IMR-90 (cell line): ENCODE measurements around the gene IFNA13. TPM values are rescaled to one million over a fixed set of nuclear protein-coding genes. Genes with fewer than 3 reads are reported as not detected.

Experiments used
- ATAC-seq: fragments of 200-7000 bp; cut with Tn5 transposase; 2 replicates; pipeline ENCODE4 v1.9.1; 2020; ENCODE audit warnings: low read depth, mild to moderate bottlenecking, moderate library complexity
- BruUV-seq: library from RNA; stranded (reverse); fragments of 400-500 nt; replicated peaks from 2 replicates; lab custom pipeline; 2021; lab: Mats Ljungman, UMichigan
- CTCF ChIA-PET: fragments of 300-600 bp; formaldehyde crosslinking; extraction: SDS; loops from one replicate; lab custom pipeline; 2021; ENCODE audit warnings: antibody characterized with exemption; lab: Yijun Ruan, JAX
- POLR2A ChIA-PET: fragments of 300-600 bp; sonication (Branson Sonifier 250); formaldehyde crosslinking; loops from one replicate; lab custom pipeline; 2022; ENCODE audit warnings: antibody characterized with exemption; ENCODE audit not compliant: unreplicated experiment; lab: Charles Lee
- DNase-seq: peaks from one replicate; pipeline ENCODE4 v3.0.0; 2013
- H2AFZ ChIP-seq: replicated peaks from 2 replicates; pipeline ENCODE3; 2013; ENCODE audit warnings: low read length, mild to moderate bottlenecking; ENCODE audit not compliant: poor library complexity
- H2AK5ac ChIP-seq: 2 replicates; pipeline ENCODE4 v1.6.1; 2013; ENCODE audit warnings: low read depth, low read length, inconsistent platforms
- H2AK9ac ChIP-seq: replicated peaks from 2 replicates; pipeline ENCODE3; 2013; ENCODE audit warnings: mild to moderate bottlenecking, low read depth, low read length, moderate library complexity; ENCODE audit not compliant: poor library complexity
- H2BK120ac ChIP-seq: 2 replicates; pipeline ENCODE4 v1.6.1; 2013; ENCODE audit warnings: low read depth, low read length, inconsistent platforms
- H2BK15ac ChIP-seq: 3 replicates; pipeline ENCODE4 v1.6.1; 2013; ENCODE audit warnings: low read depth, low read length, inconsistent platforms
- H2BK20ac ChIP-seq: 2 replicates; pipeline ENCODE4 v1.6.1; 2013; ENCODE audit warnings: low read depth, mild to moderate bottlenecking, inconsistent platforms, low read length, moderate library complexity
- H2BK5ac ChIP-seq: 2 replicates; pipeline ENCODE4 v1.6.1; 2013; ENCODE audit warnings: mild to moderate bottlenecking, low read depth, low read length, inconsistent platforms; ENCODE audit not compliant: poor library complexity, severe bottlenecking
- H3K14ac ChIP-seq: replicated peaks from 2 replicates; pipeline ENCODE4 v1.6.1; 2013; ENCODE audit warnings: low read depth, low read length, inconsistent platforms
- H3K18ac ChIP-seq: 2 replicates; pipeline ENCODE4 v1.6.1; 2013; ENCODE audit warnings: low read depth, low read length, control low read depth
- H3K23ac ChIP-seq: 2 replicates; pipeline ENCODE4 v1.6.1; 2013; ENCODE audit warnings: low read depth, low read length, inconsistent platforms
- H3K27ac ChIP-seq: 2 replicates; pipeline ENCODE4 v1.5.1; 2013; ENCODE audit warnings: mild to moderate bottlenecking, control low read depth, low read length; ENCODE audit not compliant: insufficient read depth
- H3K27me3 ChIP-seq: 2 replicates; pipeline ENCODE4 v1.6.1; 2013; ENCODE audit warnings: low read length; ENCODE audit not compliant: control insufficient read depth, insufficient read depth
- H3K36me3 ChIP-seq: 2 replicates; pipeline ENCODE4 v1.6.1; 2013; ENCODE audit warnings: low read length, mixed read lengths; ENCODE audit not compliant: control insufficient read depth, insufficient read depth
- H3K4ac ChIP-seq: 2 replicates; pipeline ENCODE4 v1.6.1; 2013; ENCODE audit warnings: low read depth, low read length, inconsistent platforms
- H3K4me1 ChIP-seq: 2 replicates; pipeline ENCODE4 v1.6.1; 2013; ENCODE audit warnings: low read length, mixed read lengths; ENCODE audit not compliant: control insufficient read depth, insufficient read depth
- H3K4me2 ChIP-seq: 2 replicates; pipeline ENCODE4 v1.6.1; 2013; ENCODE audit warnings: low read depth, mild to moderate bottlenecking, control low read depth, low read length, moderate library complexity
- H3K4me3 ChIP-seq: 2 replicates; pipeline ENCODE4 v1.5.1; 2013; ENCODE audit warnings: low read depth, mild to moderate bottlenecking, control low read depth, low read length, moderate library complexity; ENCODE audit not compliant: insufficient read depth
- H3K56ac ChIP-seq: 2 replicates; pipeline ENCODE4 v1.6.1; 2013; ENCODE audit warnings: low read length, inconsistent platforms; ENCODE audit not compliant: insufficient read depth; ENCODE audit errors: extremely low read depth
- H3K79me1 ChIP-seq, 2 experiments: 2 replicates each; pipeline ENCODE4 v1.6.1; 2013; ENCODE audit warnings: low read length in 2 of 2, inconsistent platforms in 1 of 2, low read depth in 1 of 2
- H3K9ac ChIP-seq: 2 replicates; pipeline ENCODE4 v1.6.1; 2013; ENCODE audit warnings: low read depth, low read length, control low read depth
- H3K9me1 ChIP-seq: 2 replicates; pipeline ENCODE4 v1.6.1; 2013; ENCODE audit warnings: low read length, inconsistent platforms; ENCODE audit not compliant: insufficient read depth
- H3K9me3 ChIP-seq: 2 replicates; pipeline ENCODE4 v1.6.1; 2013; ENCODE audit warnings: low read length; ENCODE audit not compliant: control insufficient read depth, insufficient read depth
- H4K20me1 ChIP-seq: 2 replicates; pipeline ENCODE4 v1.6.1; 2013; ENCODE audit warnings: low read length, inconsistent platforms; ENCODE audit not compliant: insufficient read depth
- H4K5ac ChIP-seq: 2 replicates; pipeline ENCODE4 v1.6.1; 2013; ENCODE audit warnings: mild to moderate bottlenecking, low read depth, low read length, control low read depth
- H4K8ac ChIP-seq, 2 experiments: 2 replicates each; pipeline ENCODE4 v1.6.1; 2013; ENCODE audit warnings: low read depth in 2 of 2, low read length in 2 of 2, control low read depth in 1 of 2, inconsistent platforms in 1 of 2
- H4K91ac ChIP-seq: 2 replicates; pipeline ENCODE4 v1.6.1; 2013; ENCODE audit warnings: low read depth, low read length, inconsistent platforms; ENCODE audit not compliant: insufficient read depth
- BHLHE40 ChIP-seq: fragments of 150-350 bp; IDR thresholded peaks from 2 replicates; pipeline ENCODE4 v1.6.1; 2016; ENCODE audit warnings: mild to moderate bottlenecking, low read depth, low read length
- CEBPB ChIP-seq: IDR thresholded peaks from 2 replicates; pipeline ENCODE4 v1.6.1; 2012; ENCODE audit warnings: low read depth, low read length, improper control_type of control experiment
- CHD1 ChIP-seq: IDR thresholded peaks from 2 replicates; pipeline ENCODE4 v1.6.1; 2012; ENCODE audit warnings: low read depth, low read length, improper control_type of control experiment
- FOS ChIP-seq: fragments of 150-350 bp; IDR thresholded peaks from 2 replicates; pipeline ENCODE4 v1.6.1; 2016; ENCODE audit warnings: low read depth, low read length
- MAZ ChIP-seq: IDR thresholded peaks from 2 replicates; pipeline ENCODE4 v1.6.1; 2012; ENCODE audit warnings: low read depth, mild to moderate bottlenecking, low read length, improper control_type of control experiment, moderate library complexity, borderline replicate concordance
- MXI1 ChIP-seq: IDR thresholded peaks from 2 replicates; pipeline ENCODE4 v1.6.1; 2012; ENCODE audit warnings: low read depth, mild to moderate bottlenecking, low read length, moderate library complexity, borderline replicate concordance
- NFE2L2 ChIP-seq: fragments of 150-350 bp; IDR thresholded peaks from 2 replicates; pipeline ENCODE4 v1.6.1; 2016; ENCODE audit warnings: low read depth, mild to moderate bottlenecking, low read length
- POLR2A ChIP-seq: IDR thresholded peaks from 2 replicates; pipeline ENCODE4 v1.6.1; 2012; ENCODE audit warnings: mild to moderate bottlenecking, low read depth, low read length
- RAD21 ChIP-seq: IDR thresholded peaks from 2 replicates; pipeline ENCODE4 v1.6.1; 2012; ENCODE audit warnings: low read length, improper control_type of control experiment
- RCOR1 ChIP-seq: IDR thresholded peaks from 2 replicates; pipeline ENCODE4 v1.6.1; 2012; ENCODE audit warnings: mild to moderate bottlenecking, low read length, improper control_type of control experiment; ENCODE audit not compliant: insufficient replicate concordance
- RFX5 ChIP-seq: IDR thresholded peaks from 2 replicates; pipeline ENCODE4 v1.8.0; 2012; ENCODE audit warnings: low read depth, mild to moderate bottlenecking, low read length, moderate library complexity
- SMC3 ChIP-seq: fragments of 150-350 bp; IDR thresholded peaks from 2 replicates; pipeline ENCODE4 v1.6.1; 2016; ENCODE audit warnings: low read depth, mild to moderate bottlenecking, antibody characterized with exemption, low read length, moderate library complexity
- WGBS, 2 experiments: methylation state at CpG; one replicate each; pipeline versions ENCODE4 v1.1.5 to v1.1.7; 2013; ENCODE audit warnings: missing lambda C conversion rate in 2 of 2; ENCODE audit not compliant: insufficient read length in 1 of 2; ENCODE audit errors: extremely low coverage in 2 of 2; 5-methylcytosine and 5-hydroxymethylcytosine counted together
- dilution Hi-C: fragments of 300-500 bp; cut with HindIII; formaldehyde crosslinking; loops from one replicate; pipeline ENCODE4 v1.14.3; 2018; ENCODE audit warnings: low sequenced_read_pairs; ENCODE audit not compliant: unreplicated experiment
- in situ Hi-C: fragments of 300-500 bp; cut with MboI; formaldehyde crosslinking; loops from 3 replicates; pipeline ENCODE4 v1.14.3; 2019; ENCODE audit warnings: low sequenced_read_pairs, inconsistent platforms, mixed read lengths
- intact Hi-C: fragments of 100-400 bp; cut with micrococcal nuclease; formaldehyde crosslinking; loops from 2 replicates; pipeline ENCODE4 v1.10.0; 2022
- polyA plus RNA-seq, 3 experiments: library from polyadenylated mRNA; depleted of rRNA; stranded (reverse); fragments of >200 nt; gene quantifications; 2 replicates each; pipeline ENCODE4 v1.2.3, GENCODE V29; 2012; ENCODE audit warnings: low replicate concordance in 1 of 3
- total RNA-seq: library from RNA; depleted of rRNA; stranded (reverse); fragments of >200 nt; gene quantifications from 2 replicates; pipeline ENCODE4 v1.2.3, GENCODE V29; 2012
- TF ChIP-seq, protein P1 (sequence below): fragments of 150-350 bp; IDR thresholded peaks from 2 replicates; pipeline ENCODE4 v1.6.1; 2016; ENCODE audit warnings: low read depth, mild to moderate bottlenecking, low read length, moderate library complexity, borderline replicate concordance
- TF ChIP-seq, protein P2 (sequence below): conservative IDR thresholded peaks from 2 replicates; pipeline ENCODE4 v1.5.1; 2012; ENCODE audit warnings: mild to moderate bottlenecking, low read depth, low read length, improper control_type of control experiment
- TF ChIP-seq, protein P3 (sequence below): fragments of 150-350 bp; IDR thresholded peaks from 2 replicates; pipeline ENCODE4 v1.6.1; 2017; ENCODE audit warnings: mild to moderate bottlenecking, antibody characterized with exemption, low read length, low read depth

IFNA13 gene
- total and polyA plus RNA-seq, 2 of the 4 experiments (the other 2 are of a cell fraction) = not detected

DNA sequence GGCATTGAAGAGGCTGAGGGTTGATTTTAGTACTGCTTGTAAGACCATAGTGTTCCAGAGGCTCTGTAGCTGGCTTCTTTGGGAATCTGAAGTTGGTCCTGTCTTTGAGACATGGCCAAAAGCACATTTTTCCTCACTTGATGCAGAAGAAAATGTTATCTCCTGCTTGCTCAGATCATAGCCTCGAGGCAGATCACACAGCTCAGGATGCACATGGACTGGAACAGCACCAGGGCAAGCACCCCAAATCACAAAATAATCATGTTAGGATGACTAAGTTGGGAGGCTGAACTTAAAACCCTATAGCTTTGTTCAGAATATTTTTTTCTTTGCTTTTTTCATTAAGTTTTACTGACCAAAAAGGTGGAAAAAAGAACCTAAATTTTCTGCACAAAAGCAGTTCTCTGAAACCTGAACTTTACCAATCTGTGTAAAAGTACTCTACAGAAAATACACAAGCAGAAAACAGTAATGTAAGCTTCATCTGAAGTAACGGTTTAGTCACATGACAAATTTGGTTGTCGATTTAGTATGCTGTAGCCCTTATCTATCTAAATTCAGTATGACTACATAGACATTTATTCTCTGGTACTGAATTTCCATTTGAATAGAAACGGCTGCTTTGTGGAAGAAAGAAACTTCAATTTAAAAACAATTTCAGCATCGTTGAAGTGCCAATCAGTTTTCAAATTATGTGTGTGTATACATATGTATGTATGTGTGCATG lies 36.0 kb downstream of the IFNA13 start:
- 0 out of 2 replicates have a peak overlapping the region, but pooled peaks have one; percentile 16 for H3K9ac ChIP-seq
- H2BK120ac ChIP-seq = no peak overlapping the region
- H4K91ac ChIP-seq = no peak overlapping the region
- H4K8ac ChIP-seq = no peak overlapping the region
- peaks cover 45% of the 10 kb centered on the region for H4K20me1 ChIP-seq
- peaks cover 7% of the 10 kb centered on the region for H3K9me1 ChIP-seq
- peak overlapping the region; percentile 79; the same call in 1 of the 2 replicates for H3K23ac ChIP-seq
- no peak overlapping the region for H3K27ac ChIP-seq
- no peak overlapping the region for H2BK20ac ChIP-seq
- no peak overlapping the region for H3K14ac ChIP-seq
- peaks cover 7% of the 10 kb centered on the region for H3K4me1 ChIP-seq
- H3K36me3 ChIP-seq = peaks cover 11% of the 10 kb centered on the region
- no peak overlapping the region for H3K56ac ChIP-seq
- intact Hi-C loops = loop anchor here (10.0 kb wide), 1 partner anchor 223 kb away; no protein-coding TSS in a partner anchor
- no CpG with 5 or more reads among the region's 5 CpGs for WGBS, 2 experiments
- H2BK5ac ChIP-seq = no peak overlapping the region
- no peak overlapping the region for H2BK15ac ChIP-seq
- peaks cover 0 to 38% of the 10 kb centered on the region in 2 experiments; a peak in 2 of 4 replicates for H3K79me1 ChIP-seq
- in situ Hi-C loops = loop anchor here (25.0 kb wide), 2 partner anchors 330 to 680 kb away; partner anchors contain the start of gene CDKN2B
- no TSS peak for BruUV-seq
- no peak overlapping the region for H3K4me3 ChIP-seq
- H4K5ac ChIP-seq = no peak overlapping the region
- H3K18ac ChIP-seq = no peak overlapping the region
- ATAC-seq = no peak
- H2AK9ac ChIP-seq = no peak overlapping the region
- CTCF ChIA-PET = interaction anchor here (0.5 kb wide), 1 partner anchor 172 kb away, joined by 3 read pairs; no protein-coding TSS in a partner anchor
- H3K27me3 ChIP-seq = no peaks in the 10 kb centered on the region
- no peak overlapping the region for H3K4ac ChIP-seq
- POLR2A ChIA-PET = no interaction called here
- peak; percentile 34 for DNase-seq
- peak overlapping the region; percentile 81 for H3K4me2 ChIP-seq
- dilution Hi-C loops = no loop called here
- no peak overlapping the region for H2AK5ac ChIP-seq
- H2AFZ ChIP-seq = no peak overlapping the region
- H3K9me3 ChIP-seq = no peaks in the 10 kb centered on the region
- TF ChIP-seq RFX5 (no peak), CEBPB (no peak), RCOR1 (no peak), FOS (no peak), SMC3 (no peak), MAZ (no peak), CHD1 (no peak), RAD21 (no peak), NFE2L2 (no peak), POLR2A (no peak), BHLHE40 (no peak), MXI1 (no peak)
- TF ChIP-seq, protein P1, sequence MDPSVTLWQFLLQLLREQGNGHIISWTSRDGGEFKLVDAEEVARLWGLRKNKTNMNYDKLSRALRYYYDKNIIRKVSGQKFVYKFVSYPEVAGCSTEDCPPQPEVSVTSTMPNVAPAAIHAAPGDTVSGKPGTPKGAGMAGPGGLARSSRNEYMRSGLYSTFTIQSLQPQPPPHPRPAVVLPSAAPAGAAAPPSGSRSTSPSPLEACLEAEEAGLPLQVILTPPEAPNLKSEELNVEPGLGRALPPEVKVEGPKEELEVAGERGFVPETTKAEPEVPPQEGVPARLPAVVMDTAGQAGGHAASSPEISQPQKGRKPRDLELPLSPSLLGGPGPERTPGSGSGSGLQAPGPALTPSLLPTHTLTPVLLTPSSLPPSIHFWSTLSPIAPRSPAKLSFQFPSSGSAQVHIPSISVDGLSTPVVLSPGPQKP = no peak
- TF ChIP-seq, protein P2, sequence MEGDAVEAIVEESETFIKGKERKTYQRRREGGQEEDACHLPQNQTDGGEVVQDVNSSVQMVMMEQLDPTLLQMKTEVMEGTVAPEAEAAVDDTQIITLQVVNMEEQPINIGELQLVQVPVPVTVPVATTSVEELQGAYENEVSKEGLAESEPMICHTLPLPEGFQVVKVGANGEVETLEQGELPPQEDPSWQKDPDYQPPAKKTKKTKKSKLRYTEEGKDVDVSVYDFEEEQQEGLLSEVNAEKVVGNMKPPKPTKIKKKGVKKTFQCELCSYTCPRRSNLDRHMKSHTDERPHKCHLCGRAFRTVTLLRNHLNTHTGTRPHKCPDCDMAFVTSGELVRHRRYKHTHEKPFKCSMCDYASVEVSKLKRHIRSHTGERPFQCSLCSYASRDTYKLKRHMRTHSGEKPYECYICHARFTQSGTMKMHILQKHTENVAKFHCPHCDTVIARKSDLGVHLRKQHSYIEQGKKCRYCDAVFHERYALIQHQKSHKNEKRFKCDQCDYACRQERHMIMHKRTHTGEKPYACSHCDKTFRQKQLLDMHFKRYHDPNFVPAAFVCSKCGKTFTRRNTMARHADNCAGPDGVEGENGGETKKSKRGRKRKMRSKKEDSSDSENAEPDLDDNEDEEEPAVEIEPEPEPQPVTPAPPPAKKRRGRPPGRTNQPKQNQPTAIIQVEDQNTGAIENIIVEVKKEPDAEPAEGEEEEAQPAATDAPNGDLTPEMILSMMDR = no peak
- TF ChIP-seq, protein P3, sequence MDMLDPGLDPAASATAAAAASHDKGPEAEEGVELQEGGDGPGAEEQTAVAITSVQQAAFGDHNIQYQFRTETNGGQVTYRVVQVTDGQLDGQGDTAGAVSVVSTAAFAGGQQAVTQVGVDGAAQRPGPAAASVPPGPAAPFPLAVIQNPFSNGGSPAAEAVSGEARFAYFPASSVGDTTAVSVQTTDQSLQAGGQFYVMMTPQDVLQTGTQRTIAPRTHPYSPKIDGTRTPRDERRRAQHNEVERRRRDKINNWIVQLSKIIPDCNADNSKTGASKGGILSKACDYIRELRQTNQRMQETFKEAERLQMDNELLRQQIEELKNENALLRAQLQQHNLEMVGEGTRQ = no peak
